PC-3 (cell line): ENCODE measurements around the gene BHLHE40. TPM values are rescaled to one million over a fixed set of nuclear protein-coding genes. Genes with fewer than 3 reads are reported as not detected.

Source experiments
- ATAC-seq: fragments of 200-7000 bp; cut with Tn5 transposase; 2 replicates; pipeline ENCODE4 v1.9.1; 2020; ENCODE audit warnings: mild to moderate bottlenecking, moderate library complexity
- BruUV-seq: library from RNA; stranded (reverse); fragments of 400-500 nt; replicated peaks from 2 replicates; lab custom pipeline; 2021; lab: Mats Ljungman, UMichigan
- CTCF ChIA-PET: fragments of 300-600 bp; sonication (Branson Sonifier 250); formaldehyde crosslinking; loops from one replicate; lab custom pipeline; 2022; ENCODE audit warnings: antibody characterized with exemption; lab: Charles Lee
- POLR2A ChIA-PET: fragments of 300-600 bp; sonication (Branson Sonifier 250); formaldehyde crosslinking; loops from one replicate; lab custom pipeline; 2022; ENCODE audit warnings: antibody characterized with exemption; ENCODE audit not compliant: unreplicated experiment; lab: Charles Lee
- DNase-seq: peaks from one replicate; pipeline ENCODE4 v3.0.0-alpha.2; 2015
- H2AFZ ChIP-seq: fragments of 300-600 bp; sonication (generic); 2 replicates; pipeline ENCODE4 v1.6.0; 2016; ENCODE audit warnings: antibody characterized with exemption, low read length
- H3F3A ChIP-seq: fragments of 300-600 bp; sonication (generic); one replicate; pipeline ENCODE4 v1.6.0; 2017; ENCODE audit warnings: antibody characterized with exemption, low read length, control low read depth, mild to moderate bottlenecking; ENCODE audit not compliant: unreplicated experiment
- H3K27ac ChIP-seq: fragments of 300-600 bp; sonication (generic); 2 replicates; pipeline ENCODE4 v1.5.1; 2016; ENCODE audit warnings: mild to moderate bottlenecking, low read length
- H3K27me3 ChIP-seq: fragments of 300-600 bp; sonication (generic); 2 replicates; pipeline ENCODE4 v1.6.1; 2016; ENCODE audit warnings: low read length, mixed read lengths
- H3K36me3 ChIP-seq: fragments of 300-600 bp; sonication (generic); 2 replicates; pipeline ENCODE4 v1.6.1; 2016; ENCODE audit warnings: low read depth, mixed run types, low read length, mixed read lengths
- H3K4me1 ChIP-seq: fragments of 300-600 bp; sonication (generic); 2 replicates; pipeline ENCODE4 v1.5.1; 2016; ENCODE audit warnings: low read length; ENCODE audit not compliant: insufficient read depth
- H3K4me2 ChIP-seq: fragments of 300-600 bp; sonication (generic); 2 replicates; pipeline ENCODE4 v1.6.0; 2016; ENCODE audit warnings: low read length
- H3K4me3 ChIP-seq: fragments of 300-600 bp; sonication (generic); 2 replicates; pipeline ENCODE4 v1.5.1; 2016; ENCODE audit warnings: mild to moderate bottlenecking, low read length, mixed read lengths
- H3K79me2 ChIP-seq: fragments of 300-600 bp; sonication (generic); 2 replicates; pipeline ENCODE4 v1.6.1; 2017; ENCODE audit warnings: low read length, mixed read lengths
- H3K9ac ChIP-seq: fragments of 300-600 bp; sonication (generic); 2 replicates; pipeline ENCODE4 v1.6.0; 2016; ENCODE audit warnings: mild to moderate bottlenecking, low read length
- H3K9me2 ChIP-seq: fragments of 300-600 bp; sonication (generic); replicated peaks from 2 replicates; pipeline ENCODE4 v1.6.1; 2016; ENCODE audit warnings: mixed run types, low read length, mixed read lengths
- H3K9me3 ChIP-seq: fragments of 300-600 bp; sonication (generic); 2 replicates; pipeline ENCODE4 v1.6.1; 2016; ENCODE audit warnings: low read length, mixed read lengths
- H4K20me1 ChIP-seq: fragments of 300-600 bp; sonication (generic); 2 replicates; pipeline ENCODE4 v1.6.1; 2016; ENCODE audit warnings: low read length, mixed read lengths
- CTCF ChIP-seq: fragments of 300-600 bp; sonication (generic); conservative IDR thresholded peaks from 2 replicates; pipeline ENCODE4 v1.5.1; 2017; ENCODE audit warnings: antibody characterized with exemption, low read depth, mild to moderate bottlenecking, low read length
- EZH2 ChIP-seq: fragments of 300-600 bp; sonication (generic); IDR thresholded peaks from one replicate; pipeline ENCODE4 v1.6.1; 2017; ENCODE audit warnings: antibody characterized with exemption, mild to moderate bottlenecking, low read length; ENCODE audit not compliant: unreplicated experiment
- EZH2phosphoT487 ChIP-seq: fragments of 300-600 bp; sonication (generic); IDR thresholded peaks from 2 replicates; pipeline ENCODE4 v1.6.1; 2018; ENCODE audit warnings: mild to moderate bottlenecking, antibody characterized with exemption, low read length, borderline replicate concordance
- intact Hi-C: fragments of 100-400 bp; cut with micrococcal nuclease; formaldehyde crosslinking; loops from 2 replicates; pipeline ENCODE4 v1.9.0; 2023
- total RNA-seq: library from RNA; depleted of rRNA; stranded (reverse); fragments of >200 nt; gene quantifications from 2 replicates; pipeline ENCODE4 v1.2.3, GENCODE V29; 2014

Gene BHLHE40
- total RNA-seq, 1 experiment from 2014 or later: 256 TPM

DNA sequence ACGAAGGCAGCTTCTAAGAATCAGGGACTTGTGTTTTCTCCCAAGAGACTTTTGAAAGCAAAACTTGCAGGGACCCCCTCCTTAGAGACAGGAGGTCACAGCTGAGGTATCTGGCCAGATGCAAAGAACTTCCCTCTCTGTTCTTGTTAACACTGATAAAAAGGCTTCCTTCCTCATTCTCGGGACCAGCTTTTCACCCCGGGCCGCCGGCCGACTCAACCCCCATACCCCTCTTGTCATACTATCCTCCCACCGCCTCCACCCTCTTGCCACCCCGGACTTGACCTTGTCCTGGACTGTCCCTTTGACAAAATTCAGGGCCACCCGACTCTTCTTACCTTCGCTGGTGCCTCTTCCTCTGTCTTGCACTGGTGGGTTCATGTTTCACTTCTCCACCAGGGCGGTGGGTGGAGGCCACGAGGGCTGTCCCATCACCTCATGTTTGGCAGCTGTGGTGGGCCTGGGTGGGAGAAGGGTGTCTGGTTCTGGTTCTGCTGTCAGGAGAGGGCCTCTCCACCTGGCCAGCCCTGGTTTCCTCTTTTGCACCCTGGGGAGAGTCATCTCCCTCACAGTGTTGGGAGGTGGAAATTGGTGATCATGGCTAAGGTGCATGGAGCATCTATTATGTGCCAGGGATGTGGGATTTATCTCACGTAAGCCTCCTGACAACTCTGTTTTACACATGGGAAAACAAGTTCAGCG, 32.5 kb downstream of the BHLHE40 start:
- Histone ChIP-seq H3K4me1 (peaks cover 28% of the 10 kb centered on the region), H3K4me2 (no peak overlapping the region), H2AFZ (no peak overlapping the region), H3K9ac (no peak overlapping the region), H3K36me3 (no peaks in the 10 kb centered on the region), H3F3A (no peaks in the 10 kb centered on the region), H3K27me3 (no peaks in the 10 kb centered on the region), H3K4me3 (no peak overlapping the region), H4K20me1 (no peaks in the 10 kb centered on the region), H3K79me2 (no peaks in the 10 kb centered on the region), H3K9me2 (no peaks in the 10 kb centered on the region), H3K9me3 (no peaks in the 10 kb centered on the region), H3K27ac (no peak overlapping the region)
- intact Hi-C loops: no loop called here
- TF ChIP-seq EZH2 (no peak), EZH2phosphoT487 (no peak), CTCF (no peak)
- BruUV-seq: no TSS peak
- ChIA-PET CTCF (interaction anchor here (0.6 kb wide), 1 partner anchor 185 kb away, joined by 6 read pairs; no protein-coding TSS in a partner anchor), POLR2A (no interaction called here)
- ATAC-seq (no peak), DNase-seq (no peak)

GRCh38 chr3:5012367-5012766, 33.1 kb downstream of the BHLHE40 start:
- Histone ChIP-seq H4K20me1 (no peaks in the 10 kb centered on the region), H3K9me3 (no peaks in the 10 kb centered on the region), H3K4me3 (no peak overlapping the region), H3K4me2 (no peak overlapping the region), H3K79me2 (no peaks in the 10 kb centered on the region), H3F3A (no peaks in the 10 kb centered on the region), H3K27me3 (no peaks in the 10 kb centered on the region), H3K4me1 (peaks cover 34% of the 10 kb centered on the region), H3K9ac (no peak overlapping the region), H2AFZ (no peak overlapping the region), H3K27ac (peak overlapping the region; percentile 59; the same call in 1 of the 2 replicates), H3K9me2 (no peaks in the 10 kb centered on the region), H3K36me3 (no peaks in the 10 kb centered on the region)
- TF ChIP-seq CTCF (no peak), EZH2phosphoT487 (no peak), EZH2 (no peak)
- ATAC-seq (no peak), DNase-seq (no peak)
- POLR2A ChIA-PET: no interaction called here
- intact Hi-C loops: no loop called here
- CTCF ChIA-PET: interaction anchor here (0.6 kb wide), 1 partner anchor 184 kb away, joined by 6 read pairs; no protein-coding TSS in a partner anchor
- BruUV-seq: no TSS peak
